COLO668 (cell line): Measurements from ENCODE around the gene CGAS.
A peak's percentile ranks its signal among the peaks of the same experiment; 100 is the strongest.
"Not testable (repeated sequence)": the region's sequence is repeated elsewhere in the genome, so short reads cannot be mapped to it uniquely, and the experiment has no call there.

ENCODE experiments used
- DNase-seq: peaks from one replicate; lab custom pipeline; 2025; ENCODE audit not compliant: unreplicated experiment; lab: John Stamatoyannopoulos, UW

The CGAS gene

DNA sequence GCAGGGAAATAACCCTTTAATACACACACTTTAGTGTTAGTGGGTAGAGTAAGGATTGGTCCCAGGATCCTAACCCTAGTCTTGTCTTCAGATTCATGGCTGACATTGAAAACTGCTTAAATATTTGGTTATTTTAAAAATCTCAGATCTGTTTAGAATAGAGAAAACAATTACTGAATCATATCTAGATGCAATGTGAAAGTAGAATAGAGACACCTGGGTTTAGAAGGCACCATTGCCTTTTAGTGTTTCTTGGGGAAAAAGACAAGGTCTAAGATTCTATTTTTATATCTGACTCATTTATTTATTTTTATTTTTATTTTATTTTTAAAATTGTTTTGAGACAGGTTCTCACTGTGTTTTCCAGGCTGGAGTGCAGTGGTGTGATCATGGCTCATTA is 51.4 kb downstream of the CGAS start:
- DNase-seq, result no peak

- no peak for DNase-seq
These were observed 56.2 kb downstream of the CGAS start for GRCh38 chr6:73395875-73396274.

- DNase-seq, result no peak
These were observed 57.3 kb downstream of the CGAS start, which contains the start of gene DDX43 for GRCh38 chr6:73394577-73395354. TSS of gene DDX43 (plus strand) at chr6:73394828. CDS start at chr6:73394906, 78 bp downstream.

- DNase-seq, result no peak
These were observed 58.8 kb downstream of the CGAS start for GRCh38 chr6:73393278-73393677.

DNA sequence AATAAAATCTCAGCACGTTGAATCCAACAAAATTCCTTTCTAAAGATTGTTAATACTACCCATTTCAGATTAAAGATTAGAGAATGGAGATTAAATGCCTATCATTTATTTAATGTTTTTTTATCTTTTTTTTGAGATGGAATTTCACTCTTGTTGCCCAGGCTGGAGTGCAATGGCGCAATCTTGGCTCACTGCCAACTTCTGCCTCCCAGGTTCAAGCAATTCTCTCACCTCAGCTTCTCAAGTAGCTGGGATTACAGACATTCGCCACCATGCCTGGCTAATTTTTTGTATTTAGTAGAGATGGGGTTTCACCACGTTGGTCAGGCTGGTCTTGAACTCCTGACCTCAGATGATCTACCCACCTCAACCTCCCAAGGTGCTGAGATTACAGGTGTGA is 59.9 kb downstream of the CGAS start:
- not testable (repeated sequence) for DNase-seq

DNA sequence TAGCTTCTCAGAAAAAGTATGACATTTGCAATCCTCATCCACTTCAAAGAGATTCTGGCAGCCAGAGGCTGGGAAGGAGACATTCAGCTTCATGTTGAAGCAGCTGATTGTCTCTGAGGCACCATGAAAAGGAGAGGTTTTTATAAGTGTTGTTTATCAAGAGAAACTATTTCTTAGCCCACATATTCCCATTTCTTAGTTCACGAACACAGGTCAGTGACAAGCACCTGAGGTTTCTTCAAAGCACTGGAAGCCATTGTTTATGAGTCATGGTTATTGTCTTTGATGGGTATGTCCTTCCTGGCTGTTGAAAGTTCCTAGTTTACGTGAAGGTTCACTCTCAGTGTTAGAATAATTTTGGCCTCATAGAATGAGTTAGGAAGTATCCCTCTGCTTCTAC is 60.4 kb downstream of the CGAS start:
- no peak for DNase-seq

DNA sequence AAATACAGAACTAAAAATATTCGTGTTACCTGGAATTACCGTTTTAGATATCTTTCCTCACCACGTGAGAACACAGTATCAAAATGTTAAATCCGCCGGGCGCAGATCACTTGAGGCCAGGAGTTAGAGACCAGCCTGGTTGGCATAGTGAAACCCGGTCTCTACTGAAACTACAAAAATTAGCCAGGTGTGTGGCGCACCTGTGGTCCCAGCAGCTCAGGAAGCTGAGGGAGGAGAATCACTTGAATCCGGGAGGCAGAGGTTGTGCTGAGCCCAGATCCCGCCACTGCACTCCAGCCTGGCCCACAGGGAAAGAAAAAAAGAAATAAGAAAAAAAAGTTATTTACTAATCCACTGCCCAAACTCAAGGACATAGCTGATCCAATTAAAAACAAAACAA is 62.2 kb downstream of the CGAS start:
- no peak for DNase-seq

DNA sequence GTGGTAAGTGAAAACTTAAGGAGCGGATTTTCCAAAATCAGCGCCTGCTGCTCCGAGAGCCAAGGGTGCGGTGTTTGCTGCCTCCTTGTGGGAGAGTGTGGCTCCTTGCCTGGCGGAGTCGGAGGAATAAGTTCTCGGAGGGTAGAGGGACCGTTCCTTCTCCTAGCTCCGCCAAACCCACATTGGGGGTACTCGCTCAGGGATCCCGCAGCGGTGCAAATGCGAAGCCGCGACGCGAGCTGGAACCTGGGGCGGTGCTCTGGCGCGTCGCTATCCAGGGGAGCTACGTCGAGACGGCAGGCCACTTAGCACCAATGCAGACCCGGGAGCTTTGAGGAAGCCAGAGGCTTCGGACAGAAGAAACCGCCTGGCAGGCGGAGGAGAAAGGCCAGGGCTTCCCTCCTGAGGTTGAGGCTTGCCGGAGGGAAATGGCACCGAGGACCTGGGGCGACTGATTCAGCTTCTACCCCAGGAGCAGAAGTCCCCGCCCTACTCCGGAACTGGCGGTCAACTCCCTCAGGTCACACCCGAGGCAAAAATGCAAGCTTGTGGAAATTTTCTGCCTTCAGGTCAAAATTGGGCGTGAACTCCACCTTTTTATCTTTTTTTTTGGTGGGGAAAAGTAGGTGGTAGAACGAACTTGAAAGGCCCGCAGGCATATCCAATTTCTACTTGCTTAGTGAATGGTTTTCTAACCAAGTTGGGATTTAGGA is 63.1 kb downstream of the CGAS start:
- DNase-seq, result peak; percentile 28

- no peak for DNase-seq
These were observed 63.7 kb downstream of the CGAS start for GRCh38 chr6:73388433-73388799.

- DNase-seq, result no peak
These were observed 69.5 kb downstream of the CGAS start for GRCh38 chr6:73382462-73383113.

- DNase-seq, result not testable (repeated sequence)
These were observed 70.6 kb downstream of the CGAS start for GRCh38 chr6:73381531-73381930.

DNA sequence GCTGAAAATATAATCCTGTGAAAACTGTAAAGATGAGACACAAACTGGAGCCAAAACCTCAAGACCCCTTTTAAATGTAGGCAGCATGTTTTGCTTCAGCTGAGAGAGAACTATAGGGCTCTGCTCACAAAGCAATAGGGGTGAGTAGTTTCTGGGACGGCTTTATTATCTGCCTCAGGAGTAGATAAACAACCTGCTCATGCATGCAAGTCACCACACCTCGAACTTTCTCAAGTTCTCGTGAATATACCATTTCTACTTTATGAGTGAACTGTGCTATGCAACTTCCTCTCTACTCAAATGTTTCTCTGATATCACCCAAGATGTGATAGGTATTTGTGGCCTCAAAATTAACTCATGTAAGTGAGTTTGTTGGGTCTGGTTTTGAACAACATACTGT is 74.9 kb downstream of the CGAS start:
- DNase-seq, result no peak

DNA sequence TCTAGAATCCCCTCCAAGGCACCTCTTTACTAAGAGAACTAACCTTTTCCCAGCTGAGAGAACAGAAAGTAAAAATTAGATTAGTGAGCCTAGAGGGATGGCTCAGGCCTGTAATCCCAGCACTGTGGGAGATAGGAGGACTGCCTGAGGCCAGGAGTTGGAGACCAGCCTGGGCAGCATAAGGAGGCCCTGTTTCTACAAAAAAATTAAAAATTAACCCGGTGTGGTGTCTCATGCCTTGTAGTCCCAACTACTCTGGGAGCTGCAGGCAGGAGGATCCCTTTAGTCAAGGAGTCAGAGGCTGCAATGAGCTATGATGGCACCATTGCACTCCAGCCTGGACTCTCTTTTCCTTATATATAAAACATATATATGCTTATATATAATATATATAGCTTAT is 76.9 kb downstream of the CGAS start:
- no peak for DNase-seq
